Coronary artery (tissue), 2 donors: ENCODE data around the gene DNTT.
A peak's percentile ranks its signal among the peaks of the same experiment; 100 is the strongest.

Experiments used
- DNase-seq: peaks from one replicate; pipeline ENCODE4 v3.0.0-alpha.2; 2017; ENCODE audit warnings: low spot score
- H3K27ac ChIP-seq, 2 donors: fragments of 200-600 bp; sonication (generic); one replicate each; pipeline ENCODE4 v1.5.1; 2016 to 2019
- H3K4me3 ChIP-seq: fragments of 200-600 bp; sonication (generic); 2 replicates; pipeline ENCODE4 v1.5.1; 2016; ENCODE audit warnings: mild to moderate bottlenecking, moderate library complexity
- CTCF ChIP-seq: fragments of 200-600 bp; sonication (generic); IDR thresholded peaks from one replicate; pipeline ENCODE4 v1.5.1; 2019; ENCODE audit warnings: antibody characterized with exemption

The DNTT gene

GRCh38 chr10:96342402-96342801, 38.2 kb downstream of the DNTT start:
- TF ChIP-seq CTCF, result no peak
- DNase-seq, result no peak

DNA sequence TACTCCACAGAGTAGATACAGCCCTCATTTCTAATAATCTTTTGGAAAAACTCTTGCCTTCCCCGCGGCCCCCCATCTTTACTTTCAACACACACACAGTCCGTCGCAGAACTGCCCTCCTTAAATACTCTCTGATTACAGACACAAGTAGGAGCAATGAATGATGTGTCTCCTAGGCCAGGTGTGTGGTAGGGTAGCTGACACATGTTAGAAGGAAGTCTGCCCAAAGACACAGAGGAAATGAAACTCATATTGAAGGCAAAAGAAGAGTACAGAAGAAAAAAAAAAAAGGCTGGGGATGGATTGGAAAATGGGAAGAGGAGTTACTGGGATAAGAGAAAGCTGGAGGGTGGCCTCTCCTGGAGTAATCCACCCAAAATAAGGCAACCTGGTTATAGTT, 39.9 kb downstream of the DNTT start:
- no peak for DNase-seq
- no peak for TF ChIP-seq CTCF
- Histone ChIP-seq H3K4me3 (no peak overlapping the region), H3K27ac (no peak overlapping the region)

More at GRCh38 chr10:96342402-96342801, 38.2 kb downstream of the DNTT start:
- no peak overlapping the region for H3K4me3 ChIP-seq
- no peak overlapping the region for H3K27ac ChIP-seq

- TF ChIP-seq CTCF, result no peak
- no peak for DNase-seq
- Histone ChIP-seq H3K4me3 (no peak overlapping the region), H3K27ac (no peak overlapping the region)
Measured at GRCh38 chr10:96345222-96345621, 41.0 kb downstream of the DNTT start.

DNA sequence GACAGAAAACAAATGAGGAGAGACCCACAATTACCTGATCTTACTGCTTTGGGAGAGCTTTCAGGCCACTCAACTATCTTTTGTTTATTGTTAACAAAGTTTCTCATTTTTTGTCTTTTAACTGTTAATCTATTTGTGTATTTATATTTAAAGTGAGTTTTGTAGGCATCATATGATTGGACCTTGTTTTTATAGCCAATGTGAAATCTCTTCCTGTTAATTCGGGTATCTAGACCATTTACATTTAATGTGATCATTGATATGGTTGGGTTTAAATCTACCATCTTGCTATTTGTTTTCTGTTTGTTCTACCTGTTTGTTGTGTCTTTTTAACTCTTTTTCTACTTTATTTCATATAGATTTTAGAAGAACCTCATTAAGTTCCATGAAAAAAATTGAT, 42.1 kb downstream of the DNTT start:
- TF ChIP-seq CTCF, result no peak
- H3K27ac ChIP-seq, result no peak overlapping the region

DNA sequence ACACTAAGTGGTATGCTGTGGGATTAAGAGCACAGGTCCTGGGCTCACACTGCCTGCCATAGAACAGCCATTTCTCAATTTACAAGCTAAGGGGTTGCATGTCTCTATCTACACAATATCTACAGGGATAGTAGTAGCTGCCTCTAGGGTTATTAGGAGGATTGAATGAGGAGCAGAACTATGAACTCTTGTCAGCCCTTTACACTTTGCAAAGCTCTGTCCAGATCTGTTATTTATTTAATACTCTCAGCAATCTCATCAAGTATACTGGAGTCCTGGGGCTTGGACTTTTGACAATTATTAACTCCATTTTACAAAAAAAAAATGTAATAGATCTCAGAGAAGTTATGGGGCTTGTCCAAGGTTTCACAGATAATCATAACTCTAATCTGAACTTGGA, 47.8 kb downstream of the DNTT start:
- DNase-seq, result no peak
- Histone ChIP-seq H3K27ac (no peak overlapping the region), H3K4me3 (no peak overlapping the region)
- no peak for TF ChIP-seq CTCF

More for the DNA sequence above, 42.1 kb downstream of the DNTT start:
- DNase-seq, result no peak
- no peak overlapping the region for H3K4me3 ChIP-seq

DNA sequence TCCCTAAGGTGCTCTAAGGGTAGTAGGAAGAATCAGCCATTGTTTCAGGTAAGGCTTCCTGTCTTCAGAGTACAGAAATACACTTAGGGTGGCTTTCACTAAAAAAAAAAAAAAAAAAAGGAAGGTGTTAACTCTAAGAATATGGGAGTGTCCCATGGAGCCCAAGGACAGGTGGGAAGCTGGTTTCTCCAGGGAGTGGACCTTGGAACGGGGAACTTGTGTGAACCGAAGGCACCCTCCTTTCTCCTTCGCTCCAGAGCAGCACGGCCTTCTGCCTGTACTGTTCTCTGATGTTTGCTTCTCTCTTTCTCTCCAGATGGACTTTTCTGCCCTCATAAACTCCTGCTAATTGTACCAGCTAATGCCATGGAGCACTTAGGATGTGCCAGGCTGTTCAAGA, 48.3 kb downstream of the DNTT start:
- no peak overlapping the region for H3K4me3 ChIP-seq
- H3K27ac ChIP-seq, result no peak overlapping the region
- DNase-seq, result peak; percentile 45
- TF ChIP-seq CTCF, result no peak

GRCh38 chr10:96357038-96357620, 52.9 kb downstream of the DNTT start:
- TF ChIP-seq CTCF, result no peak
- Histone ChIP-seq H3K27ac (no peak overlapping the region), H3K4me3 (no peak overlapping the region)
- no peak for DNase-seq
